HuH-7 (cell line): ENCODE data around the gene RUNDC3A.

ENCODE experiments used
- DNase-seq: peaks from one replicate; pipeline ENCODE4 v3.0.0; 2011; ENCODE audit warnings: low spot score

RUNDC3A gene

GRCh38 chr17:44308320-44308818, at the start of gene RUNDC3A:
TSS of gene RUNDC3A (plus strand) at chr17:44308601. CDS start at chr17:44308833, 232 bp downstream.
- DNase-seq: peak; percentile 94

GRCh38 chr17:44258811-44259351, 49.5 kb upstream of the RUNDC3A start:
- no peak for DNase-seq

- no peak for DNase-seq
These were observed 48.1 kb upstream of the RUNDC3A start for GRCh38 chr17:44260296-44260695.

DNA sequence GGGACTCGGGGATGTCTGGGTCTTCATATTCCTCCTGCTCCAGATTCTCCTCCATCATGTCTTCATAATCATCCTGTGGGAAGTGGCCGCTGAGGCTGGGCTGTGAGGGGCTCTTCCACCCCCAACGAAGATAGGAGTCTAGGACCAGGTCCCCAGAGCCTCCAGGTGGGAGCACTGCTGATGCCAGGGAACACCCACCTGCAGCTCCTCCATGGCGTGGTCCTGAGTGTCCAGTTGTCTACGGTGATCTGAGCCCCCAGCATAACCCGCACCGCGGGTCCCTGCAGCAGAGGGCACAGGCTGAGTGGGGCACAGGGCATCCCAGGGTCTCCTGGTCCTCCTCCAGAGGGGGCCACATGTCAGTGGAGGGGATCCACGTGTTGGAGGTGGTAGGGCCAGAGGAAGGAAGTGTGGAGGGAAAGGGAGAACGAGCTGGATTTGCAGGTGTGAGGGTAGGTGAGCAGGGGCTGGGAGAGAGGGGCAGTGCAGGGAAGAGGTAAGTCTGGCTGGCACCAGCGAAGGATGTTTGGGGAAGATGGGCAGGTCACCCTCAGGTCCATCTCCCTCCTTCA, 45.7 kb upstream of the RUNDC3A start:
- DNase-seq: no peak

GRCh38 chr17:44263345-44263902, 45.0 kb upstream of the RUNDC3A start:
- DNase-seq: no peak

DNA sequence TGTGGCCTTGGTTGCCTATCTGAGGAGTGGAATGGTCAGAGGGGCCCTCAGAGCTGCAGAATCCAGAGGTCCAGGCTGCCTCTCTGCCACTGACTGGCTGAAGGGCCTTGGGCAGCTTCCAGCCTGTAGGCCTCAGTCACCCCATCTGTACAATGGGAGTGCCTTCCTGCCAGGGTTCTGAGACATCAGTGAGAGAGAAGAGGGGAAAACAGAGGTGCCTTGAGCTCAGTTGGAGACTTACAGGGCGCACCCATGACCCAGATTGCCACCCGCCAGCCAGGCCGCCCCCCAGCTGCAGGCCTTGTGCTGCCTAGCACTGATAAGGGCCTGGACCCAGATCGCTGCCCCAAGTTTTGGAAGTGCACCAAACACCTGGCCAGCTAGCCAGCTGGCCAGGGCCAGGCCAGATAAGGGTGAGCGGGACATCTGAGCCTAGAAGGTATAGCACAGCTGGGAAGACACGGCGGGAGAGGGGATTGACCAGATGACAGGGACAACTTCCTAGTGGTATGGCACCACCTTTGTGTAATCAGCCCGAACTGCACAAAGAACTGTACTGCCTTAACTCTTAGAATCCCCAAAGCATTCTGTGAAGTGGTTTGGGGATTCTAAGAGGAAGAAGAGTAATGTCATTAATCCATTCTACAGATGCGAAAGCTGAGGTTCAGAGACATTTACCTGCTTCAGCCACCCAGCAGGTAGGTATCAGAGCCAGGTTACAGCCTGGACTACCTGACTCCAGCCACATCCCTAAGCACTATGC, 41.8 kb upstream of the RUNDC3A start:
- DNase-seq: no peak

GRCh38 chr17:44267165-44267455, 41.3 kb upstream of the RUNDC3A start:
- DNase-seq: no peak

DNA sequence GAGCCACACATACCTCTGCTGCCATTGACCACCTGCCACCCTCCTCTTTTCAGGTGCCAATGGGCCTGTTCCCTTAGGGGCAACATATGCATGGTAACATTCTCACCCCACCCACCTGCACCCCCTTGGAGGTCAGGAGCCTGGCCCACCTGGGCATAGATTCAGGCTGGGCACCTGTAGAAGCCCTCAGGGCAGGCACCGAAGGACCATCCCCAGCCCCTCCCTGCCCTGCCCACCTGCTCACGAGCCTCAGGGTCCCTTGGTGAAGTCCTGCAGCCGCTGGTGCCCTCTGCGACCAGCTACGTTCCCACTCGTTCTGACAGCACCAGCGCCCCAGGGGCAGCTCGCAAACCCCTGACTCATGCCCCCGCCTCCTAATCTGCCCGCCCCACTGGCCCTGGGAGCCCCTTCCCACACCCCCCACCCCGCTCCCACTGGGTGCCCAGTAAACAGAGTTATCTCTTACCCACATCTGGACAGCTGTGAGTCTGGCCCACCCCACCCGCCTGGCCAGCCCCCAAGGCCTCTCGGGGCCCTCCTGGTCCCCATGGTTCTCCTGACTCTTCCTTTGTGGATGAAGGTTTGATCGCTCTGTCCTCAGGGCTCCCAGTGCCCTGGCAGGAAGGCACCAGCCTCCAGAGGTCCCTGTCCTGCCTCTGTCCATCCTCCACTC, 40.4 kb upstream of the RUNDC3A start, which contains the start of gene SLC4A1:
Gene SLC4A1 (minus strand): TSS at position 318 of the 673 bp plus-strand sequence. CDS start 5,269 bp downstream, outside the sequence.
- DNase-seq: no peak

GRCh38 chr17:44268709-44269534, 39.5 kb upstream of the RUNDC3A start:
- no peak for DNase-seq

- DNase-seq: no peak
These were observed 38.7 kb upstream of the RUNDC3A start for GRCh38 chr17:44269535-44270240.

DNA sequence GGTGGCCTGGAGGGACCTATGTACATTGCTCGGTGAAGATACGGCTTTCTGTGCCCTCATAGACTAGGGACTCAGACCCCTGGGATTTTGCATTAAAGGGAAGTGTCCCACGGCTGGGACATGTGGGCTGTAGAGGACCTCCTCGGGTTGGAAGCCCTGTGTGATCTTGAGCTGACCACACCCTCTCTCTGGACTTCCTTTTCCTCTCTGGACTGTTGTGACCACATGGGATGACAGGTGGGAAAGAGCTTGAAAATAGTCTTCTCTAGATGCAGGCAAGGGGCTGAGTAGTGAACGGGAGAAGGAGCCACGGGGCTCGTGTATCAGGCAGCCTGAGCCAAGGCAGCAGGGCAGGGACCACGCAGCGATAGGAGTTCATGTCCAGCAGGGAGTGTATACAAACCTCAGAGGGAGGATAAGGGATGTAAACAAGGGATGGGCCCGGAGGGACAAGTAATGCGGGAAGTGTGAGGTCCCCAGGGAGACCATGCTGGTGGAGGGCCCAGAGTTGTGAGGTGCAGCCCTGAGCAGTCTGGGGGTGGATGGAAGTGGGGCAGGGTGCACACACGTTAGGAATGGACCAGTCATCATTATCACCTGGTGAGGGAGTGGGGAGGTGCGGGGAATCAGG, 36.0 kb upstream of the RUNDC3A start:
- DNase-seq: no peak

DNA sequence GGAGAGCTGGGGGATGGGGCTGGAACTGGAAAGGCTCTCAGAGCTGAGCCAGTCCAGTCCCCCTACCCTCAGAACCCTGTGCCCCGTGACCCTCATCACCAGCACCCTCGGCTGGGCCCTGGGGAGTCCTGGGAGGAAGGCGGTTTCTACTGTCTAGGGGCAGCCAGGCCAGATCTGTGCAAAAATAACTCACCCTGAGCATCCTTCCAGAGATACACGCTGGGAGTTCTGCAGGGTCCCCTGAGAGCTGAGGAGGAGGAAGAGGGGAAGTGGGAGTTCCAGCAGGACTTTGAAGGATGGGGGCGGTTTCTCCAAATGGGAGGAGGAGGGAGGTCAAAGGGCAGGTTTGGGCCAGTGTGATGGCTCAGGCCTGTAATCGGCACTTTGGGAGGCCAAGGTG, 35.4 kb upstream of the RUNDC3A start:
- no peak for DNase-seq

DNA sequence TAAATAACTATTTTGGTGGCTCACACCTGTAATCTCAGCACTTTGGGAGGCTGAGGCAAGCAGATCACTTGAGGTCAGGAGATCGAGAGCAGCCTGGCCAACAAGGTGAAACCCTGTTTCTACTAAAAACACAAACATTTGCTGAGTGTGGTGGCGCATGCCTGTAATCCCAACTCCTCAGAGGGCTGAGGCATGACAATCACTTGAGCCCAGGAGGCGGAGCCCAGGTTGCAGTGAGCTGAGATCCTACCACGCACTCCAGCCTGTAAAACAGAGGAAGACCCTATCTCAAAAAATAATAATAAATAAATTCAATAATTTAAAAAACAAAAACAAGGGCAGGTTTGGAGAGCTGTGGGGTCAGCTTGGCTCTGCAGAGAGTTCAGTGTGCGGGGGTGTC, 34.8 kb upstream of the RUNDC3A start:
- DNase-seq: no peak

DNA sequence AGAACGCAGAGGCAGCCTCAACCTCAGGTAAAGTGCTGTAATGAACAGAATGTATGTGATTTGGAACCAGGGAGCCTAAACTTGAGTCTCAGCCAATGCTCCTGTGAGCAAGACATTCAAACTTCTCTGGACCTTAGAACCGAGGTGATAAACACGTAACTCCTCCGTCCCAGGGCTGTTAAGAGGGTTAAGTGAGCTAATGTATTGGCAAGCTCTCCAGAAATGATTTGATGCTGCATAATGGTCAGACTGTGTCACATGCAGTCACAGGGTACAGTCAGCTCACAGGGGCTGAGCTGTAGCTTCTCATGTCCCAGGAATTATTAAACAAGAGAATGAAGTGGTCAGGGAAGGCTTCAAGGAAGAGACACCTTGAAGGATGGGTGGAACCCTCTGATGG, 30.4 kb upstream of the RUNDC3A start:
- no peak for DNase-seq

DNA sequence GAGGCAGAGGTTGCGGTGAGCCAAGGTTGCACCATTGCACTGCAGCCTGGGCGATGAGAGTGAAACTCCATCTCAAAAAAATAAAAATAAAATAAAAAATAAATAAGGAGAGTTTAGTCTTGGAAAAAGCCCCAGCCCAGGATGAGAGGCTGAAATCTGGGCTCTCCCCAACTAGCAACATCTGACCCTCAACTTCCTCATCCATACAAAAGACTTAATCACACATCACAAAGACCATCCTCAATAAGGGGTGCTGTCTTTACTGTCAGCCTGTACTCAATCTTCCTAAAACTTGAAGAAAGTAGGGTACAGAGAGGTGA, 29.1 kb upstream of the RUNDC3A start:
- DNase-seq: no peak

DNA sequence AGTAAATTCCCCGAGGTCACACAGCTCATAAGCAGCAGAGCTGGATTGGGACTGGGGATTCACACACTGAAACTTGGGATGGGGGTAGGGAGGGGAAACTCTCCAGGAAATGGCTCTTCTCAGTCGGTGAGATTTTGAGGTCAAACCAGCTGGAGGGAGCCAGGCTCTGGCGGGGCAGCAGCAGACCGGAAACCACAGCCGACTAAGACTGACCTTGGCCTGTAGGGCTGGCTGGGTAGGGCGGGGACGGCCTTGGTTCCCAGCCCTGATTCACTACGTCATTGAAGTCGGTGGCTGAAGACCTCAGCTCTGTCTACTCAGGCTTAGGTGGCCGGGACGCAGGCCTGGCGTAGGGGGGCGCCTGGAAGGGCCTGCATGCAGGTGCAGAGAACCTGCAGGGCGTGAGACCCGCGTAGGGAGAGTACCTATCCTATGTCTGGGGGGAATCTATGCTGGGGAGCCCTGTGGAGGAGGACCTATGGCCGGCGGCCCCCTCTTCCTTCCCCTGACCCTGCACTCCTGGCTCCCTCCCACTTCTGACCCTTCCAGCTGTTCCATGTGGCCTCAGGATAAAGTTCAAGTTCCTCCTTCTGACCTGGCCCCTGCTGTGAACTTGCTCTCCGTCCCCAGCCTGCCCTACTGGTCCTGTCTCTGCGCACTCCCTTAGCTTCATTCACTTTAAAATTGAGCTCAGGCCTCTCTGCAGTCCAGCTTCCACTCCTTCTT, 28.6 kb upstream of the RUNDC3A start:
- peak; percentile 56 for DNase-seq

- DNase-seq: no peak
These were observed 27.9 kb upstream of the RUNDC3A start for GRCh38 chr17:44280392-44280937.

- no peak for DNase-seq
These were observed 26.8 kb upstream of the RUNDC3A start for GRCh38 chr17:44281570-44281969.

DNA sequence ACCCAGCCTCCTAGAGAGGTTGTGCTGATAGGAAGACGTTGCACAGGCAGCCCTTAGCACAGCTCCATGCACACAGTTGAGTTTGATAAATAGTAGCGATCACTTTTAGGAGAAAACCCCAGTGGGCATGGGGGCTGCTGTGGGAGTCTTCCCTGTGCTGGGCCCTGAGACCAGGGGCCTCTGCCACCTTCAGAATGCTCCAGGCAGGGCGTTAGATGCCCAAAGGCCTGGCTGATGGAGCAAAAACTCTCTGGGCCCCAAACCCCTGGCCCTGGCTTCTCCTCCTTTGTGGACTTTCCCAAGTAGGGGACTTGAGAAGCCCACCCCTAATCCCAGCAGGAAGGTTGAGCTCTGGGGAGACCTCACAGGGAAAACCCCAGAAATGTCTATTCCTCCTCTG, 26.1 kb upstream of the RUNDC3A start:
- no peak for DNase-seq
